K562 (cell line): ENCODE results near the gene SEC61A2. TPM values are rescaled to one million over a fixed set of nuclear protein-coding genes. Genes with fewer than 3 reads are reported as not detected.

ENCODE experiments used
- ATAC-seq: fragments of 200-7000 bp; cut with Tn5 transposase; 3 replicates; pipeline ENCODE4 v1.9.1; 2020; ENCODE audit warnings: moderate library complexity
- BruUV-seq: library from RNA; stranded (reverse); fragments of 400-500 nt; replicated peaks from 2 replicates; lab custom pipeline; 2021; lab: Mats Ljungman, UMichigan
- CTCF ChIA-PET: fragments of 300-600 bp; formaldehyde crosslinking; extraction: SDS; loops from one replicate; lab custom pipeline; 2021; ENCODE audit warnings: low intra/inter-chr PET ratio; lab: Yijun Ruan, JAX
- POLR2A ChIA-PET: fragments of 300-600, 350-650 bp; sonication (Branson Sonifier 250); formaldehyde crosslinking; extraction: SDS; loops from one replicate; lab custom pipeline; 2021; ENCODE audit warnings: antibody characterized with exemption, inconsistent platforms; lab: Yijun Ruan, JAX
- DNase-seq, 4 experiments: peaks; one replicate each; pipeline versions ENCODE4 v3.0.0 to v3.0.0-alpha.2; 2011 to 2018; ENCODE audit warnings: low spot score in 3 of 4, mixed read lengths in 3 of 4; ENCODE audit errors: extremely low read depth in 1 of 4
- FAIRE-seq: peaks from 2 replicates; lab custom pipeline; 2011; peaks lifted over from hg19 to GRCh38; lab: Jason Lieb, UNC
- H2AFZ ChIP-seq: 2 replicates; pipeline ENCODE4 v1.6.0; 2011; ENCODE audit warnings: low read depth, low read length, control low read depth, inconsistent platforms
- H3K27ac ChIP-seq: fragments of 200-600 bp; 3 replicates; pipeline ENCODE4 v1.8.0; 2011; ENCODE audit warnings: low read depth, mild to moderate bottlenecking, control low read depth, inconsistent platforms, low read length, moderate library complexity, mixed read lengths; ENCODE audit errors: extremely low read depth
- H3K27me3 ChIP-seq, 2 experiments: fragments of 300-600 bp in 1 of 2; 2 replicates in 1 of 2; 3 replicates in 1 of 2; pipeline versions ENCODE4 v1.6.0 to v1.8.0; 2011; ENCODE audit warnings: inconsistent platforms in 2 of 2, low read length in 2 of 2, mild to moderate bottlenecking in 1 of 2, mixed read lengths in 1 of 2, moderate library complexity in 1 of 2; ENCODE audit not compliant: control insufficient read depth in 2 of 2, insufficient read depth in 2 of 2
- H3K36me3 ChIP-seq: fragments of 300-600 bp; 3 replicates; pipeline ENCODE4 v1.8.0; 2011; ENCODE audit warnings: mild to moderate bottlenecking, low read length, inconsistent platforms; ENCODE audit not compliant: control insufficient read depth, insufficient read depth
- H3K4me1 ChIP-seq, 2 experiments: fragments of 200-600 bp in 1 of 2; replicated peaks in 1 of 2; 2 replicates in 1 of 2; 3 replicates in 1 of 2; pipeline versions ENCODE4 v1.5.1 to v1.8.0; 2011; ENCODE audit warnings: inconsistent platforms in 2 of 2, low read length in 2 of 2, mild to moderate bottlenecking in 1 of 2, mixed read lengths in 1 of 2, moderate library complexity in 1 of 2; ENCODE audit not compliant: control insufficient read depth in 2 of 2, insufficient read depth in 2 of 2
- H3K4me2 ChIP-seq: 2 replicates; pipeline ENCODE4 v1.6.1; 2011; ENCODE audit warnings: low read length, control low read depth, inconsistent platforms, mixed read lengths; ENCODE audit not compliant: insufficient read depth
- H3K4me3 ChIP-seq: fragments of 200-600 bp; sonication (generic), shearing (Covaris generic); 2 replicates; pipeline ENCODE4 v1.5.1; 2016; ENCODE audit warnings: control low read depth, inconsistent platforms
- H3K79me2 ChIP-seq: fragments of 200-600 bp; 3 replicates; pipeline ENCODE4 v1.8.0; 2011; ENCODE audit warnings: low read length, inconsistent platforms; ENCODE audit not compliant: control insufficient read depth, insufficient read depth
- H3K9ac ChIP-seq, 2 experiments: 2 replicates each; pipeline versions ENCODE4 v1.6.0 to v1.6.1; 2011; ENCODE audit warnings: low read depth in 2 of 2, low read length in 2 of 2, control low read depth in 1 of 2, inconsistent platforms in 1 of 2, mild to moderate bottlenecking in 1 of 2, mixed read lengths in 1 of 2; ENCODE audit not compliant: insufficient read depth in 1 of 2
- H3K9me1 ChIP-seq: one replicate; pipeline ENCODE4 v1.6.0; 2011; ENCODE audit warnings: inconsistent platforms, mild to moderate bottlenecking, low read length, moderate library complexity; ENCODE audit not compliant: control insufficient read depth, insufficient read depth
- H3K9me3 ChIP-seq: replicated peaks from 2 replicates; pipeline ENCODE4 v1.5.1; 2011; ENCODE audit warnings: low read depth, low read length, inconsistent platforms; ENCODE audit not compliant: control insufficient read depth, insufficient read depth
- H4K20me1 ChIP-seq: replicated peaks from 2 replicates; pipeline ENCODE4 v1.6.1; 2011; ENCODE audit warnings: low read length, inconsistent platforms, mixed read lengths; ENCODE audit not compliant: control insufficient read depth, insufficient read depth
- C11orf30 ChIP-seq: fragments of 450-650 bp; IDR thresholded peaks from 2 replicates; pipeline ENCODE4 v1.6.1; 2016; ENCODE audit warnings: low read depth, mild to moderate bottlenecking
- CSDE1 ChIP-seq, 2 experiments: fragments of 450-650 bp; IDR thresholded peaks; 2 replicates each; pipeline ENCODE4 v1.6.1; 2016; ENCODE audit warnings: mild to moderate bottlenecking in 1 of 2
- MAFG ChIP-seq: fragments of 450-650 bp; conservative IDR thresholded peaks from 2 replicates; pipeline ENCODE4 v1.6.1; 2016; ENCODE audit warnings: missing genetic modification characterization, missing compliant biosample characterization
- NFE2 ChIP-seq: IDR thresholded peaks from 2 replicates; pipeline ENCODE4 v1.6.1; 2014; ENCODE audit warnings: antibody characterized with exemption, low read depth
- NFE2L1 ChIP-seq: fragments of 450-650 bp; IDR thresholded peaks from 2 replicates; pipeline ENCODE4 v1.6.1; 2016; ENCODE audit warnings: missing genetic modification characterization, low read depth, mild to moderate bottlenecking, missing compliant biosample characterization, moderate library complexity, borderline replicate concordance
- SIN3A ChIP-seq, 2 experiments: fragments of 150-350 bp in 1 of 2; IDR thresholded peaks; 2 replicates each; pipeline ENCODE4 v1.6.1; 2011 to 2016; ENCODE audit warnings: borderline replicate concordance in 2 of 2, low read depth in 2 of 2, low read length in 2 of 2, mild to moderate bottlenecking in 2 of 2, moderate library complexity in 2 of 2; ENCODE audit not compliant: control insufficient read depth in 1 of 2
- ZNF316 ChIP-seq: fragments of 450-650 bp; IDR thresholded peaks from 2 replicates; pipeline ENCODE4 v1.6.1; 2016
- WGBS: fragments of 100-300 bp; shearing (Covaris generic); methylation state at CpG from one replicate; pipeline ENCODE4 v1.1.6; 2016; ENCODE audit warnings: low coverage, mixed read lengths; ENCODE audit not compliant: insufficient coverage; ENCODE audit errors: missing lambda C conversion rate; 5-methylcytosine and 5-hydroxymethylcytosine counted together
- in situ Hi-C: fragments of 300-500 bp; cut with MboI; formaldehyde crosslinking; loops from 4 replicates; pipeline ENCODE4 v1.15.0; 2018; ENCODE audit warnings: inconsistent platforms, mixed read lengths
- intact Hi-C: fragments of 100-400 bp; cut with micrococcal nuclease; formaldehyde crosslinking; loops from 2 replicates; pipeline ENCODE4 v1.14.2; 2022
- polyA plus RNA-seq, 8 experiments: library from polyadenylated mRNA; depleted of rRNA in 4 of 8; stranded (reverse) in 5 of 8; unstranded in 3 of 8; fragments of >200 nt; fragmentation: Nextera tagmentation in 2 of 8; fragmentation: Illumina TruSeq in 1 of 8; extraction: Ambion mirVana in 2 of 8; extraction: Trizol in 1 of 8; gene quantifications; 2 replicates each; pipeline versions ENCODE4 v1.2.1 to v1.2.3, GENCODE V29; 2011 to 2014; ENCODE audit warnings: inconsistent platforms in 1 of 8, missing spikeins in 1 of 8
- total RNA-seq, 7 experiments: library from RNA; depleted of rRNA in 6 of 7; stranded (reverse); fragments of >200 nt in 6 of 7; fragmentation: Illumina TruSeq in 2 of 7; extraction: Trizol in 2 of 7; gene quantifications; 2 replicates each; pipeline versions ENCODE4 v1.2.1 to v1.2.3, GENCODE V29; 2011 to 2021; ENCODE audit warnings: low replicate concordance in 1 of 7

The SEC61A2 gene
- total and polyA plus RNA-seq, 9 of the 15 experiments (the other 6 are each of a cell fraction or from before 2014, with no cell fraction given), result 1.2 to 9.7 (median 3.9) TPM

- FAIRE-seq (peak; percentile 48), DNase-seq (no peak), ATAC-seq (no peak)
- H3K9me3 ChIP-seq, result no peaks in the 10 kb centered on the region
- no peaks in the 10 kb centered on the region for H3K27me3 ChIP-seq
- TF ChIP-seq C11orf30 (0 out of 2 replicates have a peak, but pooled peaks have one; percentile 29), NFE2 (peak; percentile 50; the same call in 1 of the 2 replicates), CSDE1 (IDR thresholded peaks at IDR 0.05) (no peak), SIN3A (IDR thresholded peaks at IDR 0.05; ENCODE audit: borderline replicate concordance in 2 of 2, control insufficient read depth in 1 of 2, low read depth in 2 of 2, low read length in 2 of 2) (no peak), MAFG (tag) (peak; percentile 59; the same call in 1 of the 2 replicates), ZNF316 (peak; percentile 24; the same call in 1 of the 2 replicates), NFE2L1 (peak; percentile 35; the same call in 1 of the 2 replicates)
- no peak overlapping the region for H2AFZ ChIP-seq
- H3K9ac ChIP-seq, result no peak overlapping the region
- POLR2A ChIA-PET, result no interaction called here
- no TSS peak for BruUV-seq
- peaks cover 0 to under 1% of the 10 kb centered on the region in 2 experiments; a peak in 1 of 5 replicates for H3K4me1 ChIP-seq
- peaks cover 49% of the 10 kb centered on the region for H3K79me2 ChIP-seq
- WGBS, result 67% methylated on average over 4 of the region's 6 CpGs
- CTCF ChIA-PET, result no interaction called here
- in situ Hi-C loops (no loop called here), intact Hi-C loops (no loop called here)
- H3K36me3 ChIP-seq, result peaks cover 65% of the 10 kb centered on the region; the same call in 2 of the 3 replicates
- H3K27ac ChIP-seq, result no peak overlapping the region
- no peak overlapping the region for H3K4me2 ChIP-seq
- no peaks in the 10 kb centered on the region for H4K20me1 ChIP-seq
- H3K9me1 ChIP-seq, result no peaks in the 10 kb centered on the region
- no peak overlapping the region for H3K4me3 ChIP-seq
Observed at GRCh38 chr10:12188656-12189055, 59.2 kb downstream of the SEC61A2 start.
